SHP77 treated with DMSO at 0.1 percent for 48 hours (cell line): ENCODE results near the gene LPCAT2.

Experiments used
- DNase-seq: peaks from one replicate; lab custom pipeline; 2025; lab: John Stamatoyannopoulos, UW

Gene LPCAT2

GRCh38 chr16:55559233-55559632 lies 50.4 kb downstream of the LPCAT2 start:
- no peak for DNase-seq

- no peak for DNase-seq
These were observed 51.2 kb downstream of the LPCAT2 start for GRCh38 chr16:55559933-55560516.

- no peak for DNase-seq
These were observed 52.5 kb downstream of the LPCAT2 start for GRCh38 chr16:55561319-55561848.

GRCh38 chr16:55562936-55563335 lies 54.1 kb downstream of the LPCAT2 start:
- DNase-seq, result no peak

GRCh38 chr16:55563797-55564196 lies 54.9 kb downstream of the LPCAT2 start:
- no peak for DNase-seq

GRCh38 chr16:55565086-55565485 lies 56.2 kb downstream of the LPCAT2 start:
- no peak for DNase-seq

- no peak for DNase-seq
These were observed 57.7 kb downstream of the LPCAT2 start, which contains the start of gene CAPNS2 for GRCh38 chr16:55566432-55567175. Gene CAPNS2, plus strand, starts transcription at chr16:55566684. Its CDS starts 73 bp downstream, at chr16:55566757.

- DNase-seq, result no peak
These were observed 58.5 kb downstream of the LPCAT2 start for GRCh38 chr16:55567382-55567781.

- DNase-seq, result no peak
These were observed 59.3 kb downstream of the LPCAT2 start for GRCh38 chr16:55568207-55568606.

- no peak for DNase-seq
These were observed 60.2 kb downstream of the LPCAT2 start for GRCh38 chr16:55569025-55569424.

GRCh38 chr16:55570159-55570558 lies 61.3 kb downstream of the LPCAT2 start:
- no peak for DNase-seq

GRCh38 chr16:55571191-55571897 lies 62.5 kb downstream of the LPCAT2 start:
- DNase-seq, result no peak

- no peak for DNase-seq
These were observed 63.6 kb downstream of the LPCAT2 start for GRCh38 chr16:55572439-55572838.

- no peak for DNase-seq
These were observed 65.9 kb downstream of the LPCAT2 start for GRCh38 chr16:55574811-55575210.

GRCh38 chr16:55575496-55575895 lies 66.6 kb downstream of the LPCAT2 start:
- DNase-seq, result no peak

GRCh38 chr16:55576384-55576783 lies 67.5 kb downstream of the LPCAT2 start:
- DNase-seq, result no peak

- no peak for DNase-seq
These were observed 69.0 kb downstream of the LPCAT2 start for GRCh38 chr16:55577887-55578286.

GRCh38 chr16:55585631-55586030 lies 76.8 kb downstream of the LPCAT2 start:
- no peak for DNase-seq

- no peak for DNase-seq
These were observed 79.9 kb downstream of the LPCAT2 start for GRCh38 chr16:55588799-55589198.

- no peak for DNase-seq
These were observed 83.4 kb downstream of the LPCAT2 start for GRCh38 chr16:55592306-55592705.

- no peak for DNase-seq
These were observed 89.1 kb downstream of the LPCAT2 start for GRCh38 chr16:55597928-55598327.

GRCh38 chr16:55605754-55606336 lies 97.0 kb downstream of the LPCAT2 start:
- no peak for DNase-seq
